NCI-H1930 (cell line): ENCODE measurements around the gene CSTA.
"Not testable (repeated sequence)": the region's sequence is repeated elsewhere in the genome, so short reads cannot be mapped to it uniquely, and the experiment has no call there.

Experiments
- DNase-seq, 2 experiments: peaks; one replicate each; lab custom pipeline; 2025; lab: John Stamatoyannopoulos, UW

Gene CSTA

DNA sequence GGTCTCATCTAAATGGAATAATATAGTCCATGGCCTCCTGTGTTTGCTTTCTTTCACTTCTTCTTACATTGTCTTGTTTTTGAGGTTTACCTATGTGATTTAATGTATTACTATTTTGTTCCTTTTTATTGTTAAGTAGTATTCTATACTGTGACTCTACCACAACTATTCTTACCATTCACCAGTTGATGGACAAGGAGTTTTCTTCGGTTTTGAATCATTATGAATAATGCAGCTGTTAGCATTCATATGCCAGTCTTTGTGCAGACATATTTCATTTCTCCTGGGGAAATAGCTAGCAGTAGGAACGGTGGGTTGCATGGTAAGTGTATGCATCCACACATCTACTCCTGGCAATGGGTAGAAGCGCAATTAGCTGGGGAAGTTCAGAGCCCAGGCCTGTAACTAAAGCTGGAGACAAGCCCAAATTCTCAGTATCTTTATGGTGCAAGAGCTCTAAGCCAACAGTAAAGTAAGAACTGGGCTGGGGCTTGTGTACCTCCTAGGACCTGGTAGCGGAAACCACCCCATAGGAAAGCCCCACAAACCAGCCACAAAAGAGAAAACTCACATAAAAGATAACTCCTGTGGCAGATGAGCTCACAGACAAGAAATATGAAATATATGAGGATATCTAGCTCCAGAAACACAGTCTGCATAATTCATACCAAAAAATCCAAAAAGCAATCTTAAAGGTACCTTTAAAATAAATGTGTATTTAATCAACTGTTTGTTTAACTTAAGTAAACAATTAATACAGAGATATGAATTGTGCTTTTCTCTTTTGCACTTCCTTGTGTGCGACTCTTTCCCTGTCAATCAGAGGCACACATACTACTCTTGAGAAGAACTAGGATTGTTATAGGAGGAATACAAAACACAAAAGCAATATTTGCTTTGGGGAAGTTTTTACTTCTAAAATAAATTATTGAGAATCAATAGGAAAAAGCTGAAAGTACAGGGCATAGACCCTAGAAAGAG, 2.7 kb upstream of the CSTA start:
- DNase-seq = no peak

DNA sequence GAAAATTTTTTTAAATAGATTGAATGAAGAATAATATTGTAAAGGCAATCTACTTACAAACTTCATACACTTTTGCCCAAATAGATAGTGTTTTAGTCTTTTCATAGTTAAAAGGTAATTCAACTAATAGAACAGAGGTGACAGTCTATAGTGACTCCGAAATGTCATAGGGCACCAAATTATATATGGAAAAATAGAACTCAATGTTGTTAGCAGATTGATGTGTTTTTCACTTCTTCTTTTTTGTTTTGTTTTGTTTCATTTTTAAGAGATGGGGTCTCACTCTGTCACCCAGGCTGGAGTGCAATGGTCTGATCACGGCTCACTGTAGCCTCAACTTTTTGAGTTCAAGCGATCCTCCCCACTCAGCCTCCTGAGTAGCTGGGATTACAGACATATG, 721 bp downstream of the CSTA start:
- DNase-seq = no peak

DNA sequence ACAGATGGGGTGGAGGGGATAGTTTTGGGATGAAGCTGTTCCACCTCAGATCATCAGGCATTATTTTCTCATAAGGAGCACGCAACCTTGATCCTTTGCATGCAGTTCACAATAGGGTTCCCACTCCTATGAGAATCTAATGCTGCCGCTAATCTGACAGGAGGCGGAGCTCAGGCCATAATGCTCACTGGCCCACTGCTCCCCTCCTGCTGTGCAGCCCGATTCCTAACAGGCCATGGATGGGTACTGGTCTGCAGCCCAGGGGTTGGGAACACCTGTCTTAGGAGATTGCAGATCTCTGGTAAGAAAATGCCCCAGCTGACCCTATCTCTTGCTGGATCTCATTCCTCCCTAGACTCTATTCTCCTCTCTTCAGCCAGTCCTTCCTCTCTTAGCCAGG, 6.8 kb downstream of the CSTA start:
- DNase-seq = no peak

DNA sequence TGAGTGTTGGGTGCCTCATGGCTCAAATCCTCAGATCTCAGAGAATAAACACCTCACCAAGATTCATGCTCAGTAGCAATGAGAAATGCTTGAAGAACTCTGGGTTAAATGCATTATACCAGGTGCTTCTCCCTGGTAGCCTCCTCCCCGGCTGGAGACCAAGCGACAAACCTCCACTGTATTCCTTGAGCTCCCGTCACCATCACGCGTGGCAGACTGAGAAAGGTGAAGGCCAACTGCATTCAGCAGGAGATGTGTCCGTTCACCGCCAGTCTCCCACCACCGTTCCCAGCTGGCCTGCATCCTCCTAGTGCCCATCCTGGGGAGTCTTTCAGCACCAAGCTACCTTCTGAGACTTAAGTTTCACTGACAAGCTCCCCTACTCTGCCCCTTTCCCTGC, 7.5 kb downstream of the CSTA start:
- no peak for DNase-seq

DNA sequence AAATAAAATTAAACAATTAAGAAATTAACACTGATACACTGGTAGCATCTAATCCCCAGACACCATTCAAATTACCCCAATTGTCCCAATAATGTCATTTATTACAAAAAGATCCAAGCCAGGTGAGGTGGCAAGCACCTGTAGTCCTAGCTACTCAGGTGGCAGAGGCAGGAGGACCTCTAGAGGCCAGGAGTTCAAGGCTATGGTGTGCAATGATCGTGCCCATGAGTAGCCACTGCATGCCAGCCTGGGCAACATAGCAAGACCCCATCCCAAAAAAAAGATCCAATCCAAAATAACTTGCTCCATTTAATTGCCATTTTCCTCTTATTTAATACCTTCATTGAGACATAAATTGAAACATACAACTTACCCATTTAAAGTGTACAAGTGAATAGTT, 17.8 kb downstream of the CSTA start:
- no peak for DNase-seq

DNA sequence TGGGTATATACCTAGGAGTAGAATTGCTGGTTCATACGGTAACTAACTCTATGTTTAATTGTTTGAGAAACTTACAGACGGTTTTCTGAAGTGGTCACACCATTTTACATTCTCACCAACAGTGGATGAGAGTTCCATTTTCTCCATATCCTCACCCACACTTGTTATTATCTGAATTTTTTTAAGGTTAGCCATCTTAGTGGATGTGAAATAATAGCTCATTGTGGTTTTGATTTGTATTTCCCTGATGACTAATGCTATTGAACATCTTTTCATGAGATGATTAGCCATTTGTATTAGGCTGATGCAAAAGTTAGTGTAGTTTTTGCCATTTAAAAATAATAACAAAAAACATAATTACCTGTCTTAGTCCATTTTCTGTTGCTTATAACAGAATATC, 18.6 kb downstream of the CSTA start:
- no peak for DNase-seq

DNA sequence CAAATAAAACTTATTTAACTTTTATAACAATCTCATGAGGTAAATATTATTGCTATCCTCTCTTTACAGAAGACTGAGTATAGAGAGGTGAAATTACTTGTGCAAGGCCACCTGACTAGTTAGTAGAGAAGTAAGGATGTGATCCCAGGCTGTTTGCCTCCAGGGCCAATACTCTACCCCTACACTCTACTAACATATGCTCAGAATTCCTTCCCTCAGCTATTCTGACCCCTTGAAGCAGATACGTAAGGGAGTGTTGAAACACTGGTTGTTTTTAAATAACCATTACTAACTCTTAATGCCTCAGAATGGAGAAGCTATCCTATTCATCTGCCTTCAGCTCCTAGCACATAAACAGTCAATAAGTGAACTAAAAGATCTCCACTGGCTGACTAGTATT, 24.1 kb downstream of the CSTA start:
- DNase-seq = no peak

DNA sequence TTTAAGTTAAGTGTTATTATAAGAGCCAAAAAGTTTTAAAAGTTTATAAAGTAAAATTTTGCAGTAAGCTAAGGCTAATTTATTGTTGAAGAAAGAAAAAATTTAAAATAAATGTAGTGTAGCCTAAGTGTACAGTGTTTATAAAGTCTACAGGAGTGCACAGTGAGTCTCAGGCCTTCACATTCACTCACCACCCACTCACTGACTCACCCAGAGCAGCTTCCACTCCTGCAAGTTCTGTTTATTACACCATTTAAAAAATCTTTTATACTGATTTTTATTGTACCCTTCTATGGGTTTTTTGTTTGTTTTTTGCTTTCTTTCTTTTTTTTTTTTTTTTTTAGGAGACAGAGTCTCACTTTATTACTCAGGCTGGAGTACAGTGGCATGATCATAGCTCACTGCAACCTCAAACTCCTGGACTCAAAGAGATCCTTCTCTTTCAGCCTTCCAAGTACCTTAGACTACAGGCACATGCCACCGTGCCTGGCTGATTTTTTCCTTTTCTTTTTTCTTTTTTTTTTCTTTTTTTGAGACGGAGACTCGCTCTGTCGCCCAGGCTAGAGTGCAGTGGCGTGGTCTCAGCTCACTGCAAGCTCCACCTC, 25.9 kb downstream of the CSTA start:
- no peak for DNase-seq

DNA sequence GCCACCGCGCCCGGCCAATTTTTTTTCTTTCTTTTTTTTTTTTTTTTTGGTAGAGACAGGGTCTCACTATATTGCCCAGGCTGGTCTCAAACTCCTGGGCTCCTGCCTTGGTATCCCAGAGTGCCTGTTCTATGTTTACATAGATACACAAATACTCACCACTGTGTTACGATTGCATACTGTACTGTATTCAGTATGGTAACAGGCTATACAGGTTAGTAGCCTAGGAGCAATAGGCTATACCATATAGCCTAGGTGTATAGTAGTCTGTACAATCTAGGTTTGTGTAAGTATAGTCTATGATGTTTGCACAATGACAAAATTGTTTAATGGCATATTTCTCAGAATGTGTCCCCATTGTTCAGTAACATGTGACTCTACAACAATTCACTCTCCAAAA, 26.6 kb downstream of the CSTA start:
- DNase-seq = no peak

DNA sequence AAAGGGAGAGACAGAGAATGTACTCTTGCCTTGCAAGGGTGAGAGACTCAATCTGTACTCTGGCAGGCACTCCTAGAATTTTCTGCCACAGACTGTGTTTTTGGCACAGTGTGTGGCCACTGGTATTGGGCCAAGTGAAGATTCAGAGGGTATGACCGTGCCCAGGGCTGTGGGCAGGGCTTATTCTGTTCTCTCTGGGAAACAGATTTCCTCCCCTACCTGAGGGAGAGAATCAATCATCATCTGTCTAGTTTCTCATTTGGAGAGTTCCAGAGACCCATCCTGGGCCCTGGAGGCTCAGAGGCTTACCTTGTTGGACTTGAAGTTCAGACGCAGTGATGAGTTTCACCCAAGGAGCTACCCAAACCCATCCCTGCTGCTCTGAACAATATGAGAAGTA, 28.2 kb downstream of the CSTA start:
- DNase-seq = no peak

DNA sequence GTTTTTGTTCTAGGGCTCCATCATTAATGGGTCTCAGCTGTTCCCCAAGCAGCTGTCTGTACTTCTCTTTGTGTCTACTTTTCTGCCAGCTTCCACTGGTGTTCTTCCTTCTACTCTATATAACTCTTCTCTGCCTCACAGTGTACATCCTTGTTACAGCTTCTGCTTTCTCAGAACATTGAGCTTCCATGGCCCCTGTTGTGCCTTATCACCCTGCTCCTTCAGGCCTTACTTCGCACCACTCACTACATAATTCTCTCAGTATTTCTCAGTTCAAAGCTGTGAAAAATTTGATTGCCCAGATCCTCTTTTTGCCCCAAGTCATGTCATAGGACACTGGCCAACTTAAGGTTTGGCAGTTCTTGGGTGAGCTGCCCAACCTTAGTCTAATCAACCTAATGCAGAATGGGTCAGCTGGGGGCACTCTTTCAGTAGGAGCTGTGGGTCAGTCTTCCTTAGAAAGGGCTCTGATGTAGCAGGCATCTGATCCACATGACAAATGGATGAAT, 28.9 kb downstream of the CSTA start:
- DNase-seq = no peak

DNA sequence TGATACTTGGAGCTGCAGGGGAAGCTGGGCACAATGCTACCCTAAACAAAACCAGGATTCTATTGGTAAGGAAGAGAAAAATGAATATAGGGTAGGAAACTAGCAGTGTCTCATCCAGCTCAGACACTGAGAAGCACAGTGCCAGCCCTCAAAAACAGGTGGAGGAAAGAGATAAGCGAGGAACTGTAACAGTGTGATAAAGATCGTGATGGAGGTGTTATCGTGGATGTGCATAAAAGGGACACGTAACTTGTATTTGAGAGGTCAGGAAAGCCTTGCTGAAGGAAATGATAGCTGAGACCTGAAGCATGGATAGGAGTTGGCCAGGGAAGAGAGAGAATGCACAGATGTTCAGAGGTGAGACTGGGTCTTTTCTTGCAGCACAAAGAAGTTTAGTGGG, 30.6 kb downstream of the CSTA start:
- no peak for DNase-seq

DNA sequence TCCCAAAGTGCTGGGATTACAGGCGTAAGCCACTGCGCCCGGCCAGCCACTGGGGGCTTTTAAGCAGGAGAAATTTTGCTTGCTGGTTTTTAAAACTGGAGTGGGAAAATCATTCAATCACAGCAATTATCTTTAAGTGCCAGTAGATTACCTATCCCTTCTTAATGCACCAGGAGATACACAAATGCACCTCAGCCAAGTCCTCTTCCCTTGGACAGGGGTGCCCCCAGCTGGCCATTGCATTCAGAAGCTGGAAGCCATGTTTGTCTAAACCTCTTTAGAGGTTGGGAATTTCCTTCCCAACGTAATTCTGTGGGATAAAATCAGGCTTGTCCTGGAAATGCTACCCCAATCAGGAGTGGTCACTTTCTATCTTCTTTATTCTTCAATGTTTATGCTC, 31.4 kb downstream of the CSTA start:
- DNase-seq = peak in 1 of 2 experiments; percentile 4

DNA sequence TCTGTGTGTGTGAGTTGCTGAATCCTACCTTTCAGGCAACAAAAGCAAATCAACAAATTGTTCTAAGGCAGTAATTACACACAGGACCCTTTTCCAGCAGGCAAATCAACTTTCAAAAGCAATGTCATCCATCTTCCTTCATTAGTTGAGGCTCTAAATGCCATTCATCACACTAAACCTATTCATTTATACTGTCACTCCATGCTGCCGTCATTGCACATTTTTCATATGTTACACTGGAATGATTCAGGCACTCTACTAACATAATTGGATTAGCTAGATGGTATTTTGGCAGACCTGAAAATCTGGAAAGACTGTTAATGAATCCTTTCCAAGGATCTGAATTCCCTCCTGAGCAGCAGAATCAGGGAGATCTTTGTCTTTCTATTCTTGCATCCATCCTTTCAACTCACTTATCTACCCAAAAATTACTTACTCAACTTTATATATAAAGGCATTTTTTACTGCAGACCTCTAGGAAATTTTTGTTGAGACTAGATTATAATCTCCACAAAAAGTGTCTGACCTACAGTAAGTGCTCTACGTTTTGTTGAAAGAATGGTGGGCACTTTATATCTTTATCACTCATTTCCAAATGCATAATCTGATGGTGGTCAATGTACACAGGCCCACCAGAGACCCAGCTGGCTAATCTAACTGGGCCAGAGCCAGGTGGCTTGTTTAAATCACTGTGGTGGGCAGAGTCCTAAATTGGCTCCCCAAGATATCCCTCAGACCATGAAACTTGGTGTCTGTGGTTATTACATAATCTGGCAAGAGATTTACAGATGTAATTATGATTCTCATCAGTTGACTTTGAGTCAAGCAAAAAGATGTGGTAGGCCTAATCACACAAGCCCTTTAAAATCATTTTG, 33.0 kb downstream of the CSTA start:
- DNase-seq = no peak

DNA sequence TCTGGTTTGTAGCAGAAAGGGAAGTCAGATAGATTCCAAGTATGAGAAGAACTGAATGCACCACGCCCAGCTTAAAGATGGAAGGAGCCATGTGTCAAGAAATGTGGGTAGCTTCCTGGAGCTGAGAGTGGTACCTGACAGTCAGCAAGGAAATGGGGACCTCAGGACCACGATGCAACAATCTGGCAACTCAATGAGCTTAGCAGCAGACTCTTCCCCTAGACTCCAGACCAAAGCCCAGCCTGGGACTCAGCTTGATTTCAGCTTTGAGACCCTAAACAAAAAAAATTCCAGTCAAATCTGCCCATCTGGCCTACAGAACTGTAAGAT, 33.6 kb downstream of the CSTA start:
- no peak for DNase-seq

DNA sequence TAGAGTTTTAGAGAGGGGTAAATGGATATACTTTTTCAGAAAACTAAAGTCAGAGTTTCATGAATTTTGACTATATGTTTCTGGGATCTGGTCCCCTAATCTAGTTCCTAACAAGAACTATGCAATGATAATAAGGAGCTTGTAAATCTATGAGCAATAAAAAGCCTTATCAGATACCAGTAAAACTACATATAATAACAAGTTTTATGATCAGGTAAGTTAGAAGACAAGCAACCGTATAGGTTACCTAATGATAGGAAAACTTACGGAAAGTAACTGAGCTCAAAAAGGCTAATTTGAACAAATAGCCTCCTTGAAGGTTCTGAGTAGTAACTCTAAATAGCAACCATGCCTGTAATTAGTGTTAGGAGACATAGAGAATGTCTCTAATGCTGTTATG, 37.0 kb downstream of the CSTA start:
- no peak for DNase-seq

DNA sequence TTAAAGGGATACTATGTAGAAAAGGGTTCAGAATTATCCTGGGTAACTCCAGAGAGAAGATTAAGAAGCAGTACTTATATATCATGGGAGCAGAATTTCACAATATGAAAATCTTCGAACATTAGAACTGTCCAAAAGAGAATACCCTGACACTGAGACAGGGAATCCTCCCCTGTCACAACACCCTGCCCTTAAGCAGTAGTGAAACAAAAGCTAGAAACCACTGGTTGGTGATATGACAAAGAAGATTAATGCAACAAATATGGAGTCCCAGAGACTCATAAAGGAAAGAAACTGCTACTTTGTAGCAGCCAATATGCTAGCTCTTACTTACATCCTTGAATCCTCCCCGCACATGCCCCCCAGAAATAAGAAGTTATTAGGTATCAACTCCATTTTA, 39.4 kb downstream of the CSTA start:
- DNase-seq = no peak

DNA sequence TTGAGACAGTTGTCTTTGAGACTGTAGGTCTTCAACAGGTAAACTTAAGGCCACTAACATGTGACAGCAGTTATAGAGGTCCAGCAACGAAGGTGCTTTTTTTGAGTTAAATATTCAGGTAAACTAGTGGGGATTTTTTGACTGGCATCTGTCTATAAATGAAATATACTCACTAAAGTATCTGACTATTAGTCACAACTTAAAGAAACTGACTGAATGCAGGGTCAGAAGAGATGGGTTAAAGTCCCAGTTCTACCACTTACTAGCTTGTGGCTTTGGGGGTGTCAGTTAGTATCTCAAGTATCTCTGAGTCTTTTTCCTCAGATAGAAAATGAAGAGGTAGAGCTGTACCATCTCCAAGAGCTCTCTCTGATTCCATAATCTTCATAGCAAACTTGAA, 40.0 kb downstream of the CSTA start:
- no peak for DNase-seq

DNA sequence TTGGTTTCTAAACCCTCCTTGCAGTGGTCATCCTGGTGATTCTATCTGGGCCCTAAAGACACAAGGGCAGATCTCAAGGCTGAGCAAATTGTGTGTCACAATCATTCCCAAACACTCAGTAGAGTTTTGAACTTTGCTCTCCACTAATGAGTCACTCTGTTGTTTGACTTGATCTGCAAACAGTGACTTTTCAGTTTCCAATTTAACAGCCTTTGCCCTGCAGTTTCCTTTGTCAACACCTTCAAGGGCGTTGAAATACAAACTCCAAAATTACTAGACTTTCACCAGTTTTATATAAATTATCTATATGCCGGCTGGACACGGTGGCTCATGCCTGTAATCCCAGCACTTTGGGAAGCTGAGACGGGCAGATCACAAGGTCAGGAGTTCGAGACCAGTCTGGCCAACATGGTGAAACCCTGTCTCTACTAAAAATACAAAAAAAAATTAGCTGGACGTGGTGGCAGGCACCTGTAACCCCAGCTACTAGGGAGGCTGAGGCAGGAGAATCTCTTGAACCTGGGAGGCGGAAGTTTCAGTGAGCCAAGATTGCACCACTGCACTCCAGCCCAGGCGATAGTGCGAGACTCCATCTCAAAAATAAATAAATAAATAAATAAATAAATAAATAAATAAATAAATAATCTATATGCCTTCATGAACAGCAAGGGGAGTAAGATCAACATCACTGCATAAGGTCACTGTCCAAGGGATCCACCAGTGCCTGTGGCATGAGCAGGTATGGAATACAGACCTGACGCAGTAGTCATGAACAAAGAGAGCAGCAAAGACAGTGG, 40.7 kb downstream of the CSTA start:
- not testable (repeated sequence) for DNase-seq

DNA sequence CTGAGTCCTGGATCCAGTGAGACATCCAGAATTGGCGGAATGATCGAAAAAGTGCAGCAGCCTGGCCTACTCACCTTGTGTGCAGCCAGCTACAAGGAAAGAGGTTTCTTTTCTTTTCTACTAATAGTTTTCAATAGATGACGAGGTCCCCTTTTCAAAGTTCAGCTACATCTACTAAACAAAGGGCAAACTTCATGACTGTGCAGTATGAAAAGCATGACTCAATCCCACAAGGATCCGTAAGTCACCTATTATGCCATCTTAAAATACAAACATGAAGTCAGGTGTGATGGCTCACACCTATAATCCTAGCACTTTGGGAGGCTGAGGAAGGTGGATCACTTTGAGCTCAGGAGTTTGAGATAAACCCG, 41.3 kb downstream of the CSTA start:
- DNase-seq = no peak

DNA sequence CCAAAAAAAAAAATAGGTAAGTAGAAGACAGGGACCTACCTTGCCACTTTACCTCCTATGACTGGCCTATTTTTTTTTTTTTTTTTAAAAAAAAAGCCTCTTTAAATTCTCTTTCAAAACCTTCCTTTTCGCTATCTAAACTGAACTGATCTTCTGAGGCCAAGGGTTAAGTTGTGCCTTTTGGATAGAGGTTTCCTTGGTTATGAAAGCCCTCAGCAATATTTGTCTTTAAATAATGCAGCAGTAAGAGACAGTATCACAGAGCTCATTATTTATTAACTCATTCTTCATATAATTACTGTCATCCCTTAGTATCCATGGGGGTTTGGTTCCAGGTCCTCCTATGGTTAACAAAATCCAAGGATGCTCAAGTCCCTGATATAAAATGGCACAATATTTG, 49.0 kb downstream of the CSTA start:
- DNase-seq = no peak

DNA sequence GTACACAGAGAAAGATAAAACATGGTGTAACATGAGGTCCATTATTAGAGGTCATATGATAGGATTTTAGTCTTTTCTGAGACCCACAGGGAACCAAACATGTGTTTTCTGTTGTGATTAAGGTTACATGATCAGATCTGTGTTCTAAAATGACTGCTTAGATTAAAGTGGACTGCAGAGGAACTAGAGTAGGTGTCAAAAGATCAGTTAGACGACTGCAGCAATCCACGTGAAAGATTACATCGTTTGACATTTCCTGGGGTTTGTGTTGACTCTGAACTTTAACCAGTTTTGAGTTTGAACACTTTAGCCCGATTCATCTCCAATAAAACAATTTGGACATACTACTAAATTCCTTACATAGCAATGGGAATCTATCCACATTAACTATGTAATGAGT, 52.9 kb downstream of the CSTA start:
- no peak for DNase-seq
